Measurements from ENCODE around the gene BAG3.
"Not testable (repeated sequence)": the region's sequence is repeated elsewhere in the genome, so short reads cannot be mapped to it uniquely, and the experiment has no call there.

Gene BAG3

GRCh38 chr10:119640384-119640783 lies 10.8 kb upstream of the BAG3 start:
- DNase-seq (ENCODE audit: low read depth, low spot score): no peak

- DNase-seq (ENCODE audit: low read depth, low spot score): no peak
Measured at GRCh38 chr10:119640875-119641526, 10.2 kb upstream of the BAG3 start.

- no peak for DNase-seq (ENCODE audit: low read depth, low spot score)
Measured at GRCh38 chr10:119642556-119643111, 8.5 kb upstream of the BAG3 start.

GRCh38 chr10:119643306-119644204 lies 7.6 kb upstream of the BAG3 start:
- DNase-seq (ENCODE audit: low read depth, low spot score): no peak

- DNase-seq (ENCODE audit: low read depth, low spot score): no peak
Measured at GRCh38 chr10:119644205-119644814, 6.9 kb upstream of the BAG3 start.

- DNase-seq (ENCODE audit: low read depth, low spot score): no peak
Measured at GRCh38 chr10:119644994-119645393, 6.2 kb upstream of the BAG3 start.

GRCh38 chr10:119650062-119650461 lies 1.1 kb upstream of the BAG3 start:
- DNase-seq (ENCODE audit: low read depth, low spot score): no peak

GRCh38 chr10:119651514-119652360 lies 557 bp downstream of the BAG3 start:
- no peak for DNase-seq (ENCODE audit: low read depth, low spot score)

GRCh38 chr10:119652361-119652730 lies 1.2 kb downstream of the BAG3 start:
- no peak for DNase-seq (ENCODE audit: low read depth, low spot score)

- no peak for DNase-seq (ENCODE audit: low read depth, low spot score)
Measured at GRCh38 chr10:119653209-119653608, 2.0 kb downstream of the BAG3 start.

- no peak for DNase-seq (ENCODE audit: low read depth, low spot score)
Measured at GRCh38 chr10:119653916-119654315, 2.7 kb downstream of the BAG3 start.

GRCh38 chr10:119654540-119654939 lies 3.4 kb downstream of the BAG3 start:
- no peak for DNase-seq (ENCODE audit: low read depth, low spot score)

- DNase-seq (ENCODE audit: low read depth, low spot score): no peak
Measured at GRCh38 chr10:119655566-119656001, 4.4 kb downstream of the BAG3 start.

- no peak for DNase-seq (ENCODE audit: low read depth, low spot score)
Measured at GRCh38 chr10:119656760-119657159, 5.6 kb downstream of the BAG3 start.

- no peak for DNase-seq (ENCODE audit: low read depth, low spot score)
Measured at GRCh38 chr10:119657725-119658124, 6.5 kb downstream of the BAG3 start.

- DNase-seq (ENCODE audit: low read depth, low spot score): peak; percentile 71
Measured at GRCh38 chr10:119658274-119658673, 7.1 kb downstream of the BAG3 start.

GRCh38 chr10:119659951-119660350 lies 8.8 kb downstream of the BAG3 start:
- peak; percentile 60 for DNase-seq (ENCODE audit: low read depth, low spot score)

GRCh38 chr10:119662076-119662605 lies 11.0 kb downstream of the BAG3 start:
- not testable (repeated sequence) for DNase-seq (ENCODE audit: low read depth, low spot score)

- DNase-seq (ENCODE audit: low read depth, low spot score): no peak
Measured at GRCh38 chr10:119663866-119664698, 12.9 kb downstream of the BAG3 start.
